GM23338 (cell line): ENCODE measurements around the gene ARL8B. TPM values are rescaled to one million over a fixed set of nuclear protein-coding genes. Genes with fewer than 3 reads are reported as not detected.

Experiments used
- ATAC-seq: fragments of 200-7000 bp; cut with Tn5 transposase; 3 replicates; pipeline ENCODE4 v1.9.1; 2020
- DNase-seq: peaks from one replicate; pipeline ENCODE4 v3.0.0-alpha.2; 2015; ENCODE audit warnings: low spot score
- H2AFZ ChIP-seq: fragments of 200-600 bp; sonication (generic); 2 replicates; pipeline ENCODE4 v1.8.0; 2016; ENCODE audit warnings: antibody characterized with exemption, mild to moderate bottlenecking, moderate library complexity
- H3F3A ChIP-seq: fragments of 200-600 bp; sonication (generic); replicated peaks from 2 replicates; pipeline ENCODE4 v1.8.0; 2017; ENCODE audit warnings: antibody characterized with exemption, mixed run types, low read depth
- H3K27ac ChIP-seq: fragments of 200-600 bp; sonication (generic); 2 replicates; pipeline ENCODE4 v1.6.1; 2016; ENCODE audit warnings: low read depth
- H3K27me3 ChIP-seq: fragments of 200-600 bp; sonication (generic); 2 replicates; pipeline ENCODE4 v1.8.0; 2016; ENCODE audit warnings: mild to moderate bottlenecking, mixed run types, moderate library complexity; ENCODE audit not compliant: insufficient read depth
- H3K36me3 ChIP-seq: fragments of 200-600 bp; sonication (generic); 2 replicates; pipeline ENCODE4 v1.8.0; 2016; ENCODE audit warnings: mild to moderate bottlenecking; ENCODE audit not compliant: insufficient read depth
- H3K4me1 ChIP-seq: fragments of 200-600 bp; sonication (generic); 2 replicates; pipeline ENCODE4 v1.8.0; 2016; ENCODE audit warnings: mild to moderate bottlenecking, moderate library complexity; ENCODE audit not compliant: insufficient read depth
- H3K4me2 ChIP-seq: fragments of 200-600 bp; sonication (generic); 2 replicates; pipeline ENCODE4 v1.7.1; 2017; ENCODE audit warnings: mixed run types
- H3K4me3 ChIP-seq: fragments of 200-600 bp; sonication (generic); 2 replicates; pipeline ENCODE4 v1.6.1; 2016; ENCODE audit warnings: mixed run types
- H3K79me2 ChIP-seq: fragments of 200-600 bp; sonication (generic); replicated peaks from 2 replicates; pipeline ENCODE4 v1.8.0; 2017; ENCODE audit warnings: mild to moderate bottlenecking; ENCODE audit not compliant: insufficient read depth
- H3K9me2 ChIP-seq: fragments of 200-600 bp; sonication (generic); 2 replicates; pipeline ENCODE4 v1.8.0; 2017; ENCODE audit not compliant: insufficient read depth
- H4K20me1 ChIP-seq: fragments of 200-600 bp; sonication (generic); replicated peaks from 2 replicates; pipeline ENCODE4 v1.8.0; 2017; ENCODE audit warnings: mild to moderate bottlenecking; ENCODE audit not compliant: insufficient read depth
- H3K27ac Mint-ChIP-seq: 2 replicates; pipeline ENCODE4 v1.8.0; 2020; ENCODE audit warnings: inconsistent platforms, mild to moderate bottlenecking, moderate library complexity, mixed read lengths
- H3K27me3 Mint-ChIP-seq: 3 replicates; pipeline ENCODE4 v1.8.0; 2022; ENCODE audit warnings: low read depth, mild to moderate bottlenecking, moderate library complexity, mixed read lengths, inconsistent platforms; ENCODE audit not compliant: insufficient read depth, poor library complexity
- H3K36me3 Mint-ChIP-seq: 3 replicates; pipeline ENCODE4 v1.8.0; 2021; ENCODE audit warnings: low read depth, mild to moderate bottlenecking, inconsistent platforms, moderate library complexity, mixed read lengths
- H3K4me1 Mint-ChIP-seq: 3 replicates; pipeline ENCODE4 v1.8.0; 2020; ENCODE audit warnings: mild to moderate bottlenecking, inconsistent platforms, mixed read lengths
- H3K4me3 Mint-ChIP-seq: 3 replicates; pipeline ENCODE4 v1.8.0; 2021; ENCODE audit warnings: moderate library complexity, mild to moderate bottlenecking, inconsistent platforms, mixed read lengths
- H3K9me3 Mint-ChIP-seq: 3 replicates; pipeline ENCODE4 v1.8.0; 2020; ENCODE audit warnings: moderate library complexity, mild to moderate bottlenecking, inconsistent platforms, mixed read lengths
- CREB1 ChIP-seq: fragments of 250-450 bp; sonication (Bioruptor Pico); IDR thresholded peaks from 2 replicates; pipeline ENCODE4 v1.5.0; 2020; ENCODE audit warnings: low read depth, mild to moderate bottlenecking, moderate library complexity
- EZH2 ChIP-seq: fragments of 200-600 bp; sonication (generic); IDR thresholded peaks from one replicate; pipeline ENCODE4 v1.8.0; 2017; ENCODE audit warnings: antibody characterized with exemption, mild to moderate bottlenecking, low read depth; ENCODE audit not compliant: unreplicated experiment
- EZH2phosphoT487 ChIP-seq: fragments of 200-600 bp; sonication (generic); IDR thresholded peaks from one replicate; pipeline ENCODE4 v1.8.1; 2018; ENCODE audit warnings: antibody characterized with exemption; ENCODE audit not compliant: unreplicated experiment
- JUNB ChIP-seq: IDR thresholded peaks from one replicate; pipeline ENCODE4 v1.6.1; 2016; ENCODE audit warnings: antibody characterized with exemption; ENCODE audit not compliant: unreplicated experiment
- NANOG ChIP-seq: IDR thresholded peaks from 2 replicates; pipeline ENCODE4 v1.6.1; 2016; ENCODE audit warnings: antibody characterized with exemption, borderline replicate concordance
- STAT1 ChIP-seq: IDR thresholded peaks from one replicate; pipeline ENCODE4 v1.6.1; 2016; ENCODE audit warnings: antibody characterized with exemption; ENCODE audit not compliant: unreplicated experiment
- ZNF114 ChIP-seq: fragments of 250-450 bp; sonication (Bioruptor Pico); IDR thresholded peaks from 2 replicates; pipeline ENCODE4 v1.5.0; 2020; ENCODE audit warnings: mild to moderate bottlenecking, moderate library complexity
- ZNF331 ChIP-seq: fragments of 250-450 bp; sonication (Bioruptor Pico); IDR thresholded peaks from 2 replicates; pipeline ENCODE4 v1.5.0; 2020; ENCODE audit warnings: low read depth, mild to moderate bottlenecking, moderate library complexity
- polyA plus RNA-seq: library from polyadenylated mRNA; unstranded; fragments of >200 nt; fragmentation: Nextera tagmentation; extraction: Ambion mirVana; gene quantifications from 2 replicates; pipeline ENCODE4 v1.2.1, GENCODE V29; 2016
- total RNA-seq: library from RNA; depleted of rRNA; stranded (reverse); fragments of >200 nt; shearing (Covaris generic); gene quantifications from 2 replicates; pipeline ENCODE4 v1.2.3, GENCODE V29; 2014
- TF ChIP-seq, protein P1 (sequence below): IDR thresholded peaks from 2 replicates; pipeline ENCODE4 v1.6.1; 2016; ENCODE audit warnings: antibody characterized with exemption
- TF ChIP-seq, protein P2 (sequence below): IDR thresholded peaks from one replicate; pipeline ENCODE4 v1.6.1; 2018; ENCODE audit warnings: antibody characterized with exemption; ENCODE audit not compliant: unreplicated experiment
- TF ChIP-seq, protein P3 (sequence below), 2 experiments: fragments of 200-600 bp in 1 of 2; sonication (generic) in 1 of 2; conservative IDR thresholded peaks; 2 replicates each; pipeline versions ENCODE4 v1.5.1 to v1.6.1; 2016 to 2017; ENCODE audit warnings: antibody characterized with exemption in 2 of 2, low read depth in 2 of 2, mild to moderate bottlenecking in 2 of 2, moderate library complexity in 1 of 2
- TF ChIP-seq, protein P4 (sequence below): fragments of 250-450 bp; sonication (Bioruptor Pico); IDR thresholded peaks from 2 replicates; pipeline ENCODE4 v1.5.0; 2020; ENCODE audit warnings: mild to moderate bottlenecking, moderate library complexity

Gene ARL8B
- total and polyA plus RNA-seq, 2 experiments from 2014 or later: 25.5 to 40.8 TPM

DNA sequence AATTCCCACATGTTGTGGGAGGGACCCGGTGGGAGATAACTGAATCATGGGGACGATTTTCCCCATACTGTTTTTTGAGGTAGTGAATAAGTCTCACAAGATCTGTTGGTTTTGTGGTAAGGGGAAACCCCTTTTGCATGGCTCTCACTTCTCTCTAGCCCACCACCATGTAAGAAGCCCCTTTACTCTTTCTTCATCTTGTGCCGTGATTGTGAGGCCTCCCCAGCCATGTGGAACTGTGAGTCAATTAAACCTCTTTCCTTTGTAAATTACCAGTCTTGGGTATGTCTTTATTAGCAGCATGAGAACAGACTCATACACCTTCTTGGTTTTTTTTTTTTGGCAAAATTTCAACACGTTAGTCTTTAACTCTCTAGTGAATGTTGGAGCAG is 18.1 kb downstream of the ARL8B start:
- H3K27me3 ChIP-seq: no peaks in the 10 kb centered on the region
- 0 out of 2 replicates have a peak, but pooled peaks cover 2% of the 10 kb centered on the region for H4K20me1 ChIP-seq
- no peak overlapping the region for H3K27ac Mint-ChIP-seq
- H3K27me3 Mint-ChIP-seq: no peaks in the 10 kb centered on the region
- no peak overlapping the region for H3K4me3 ChIP-seq
- no peaks in the 10 kb centered on the region for H3K9me2 ChIP-seq
- TF ChIP-seq, protein P1, sequence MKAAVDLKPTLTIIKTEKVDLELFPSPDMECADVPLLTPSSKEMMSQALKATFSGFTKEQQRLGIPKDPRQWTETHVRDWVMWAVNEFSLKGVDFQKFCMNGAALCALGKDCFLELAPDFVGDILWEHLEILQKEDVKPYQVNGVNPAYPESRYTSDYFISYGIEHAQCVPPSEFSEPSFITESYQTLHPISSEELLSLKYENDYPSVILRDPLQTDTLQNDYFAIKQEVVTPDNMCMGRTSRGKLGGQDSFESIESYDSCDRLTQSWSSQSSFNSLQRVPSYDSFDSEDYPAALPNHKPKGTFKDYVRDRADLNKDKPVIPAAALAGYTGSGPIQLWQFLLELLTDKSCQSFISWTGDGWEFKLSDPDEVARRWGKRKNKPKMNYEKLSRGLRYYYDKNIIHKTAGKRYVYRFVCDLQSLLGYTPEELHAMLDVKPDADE: no peak
- TF ChIP-seq, protein P2, sequence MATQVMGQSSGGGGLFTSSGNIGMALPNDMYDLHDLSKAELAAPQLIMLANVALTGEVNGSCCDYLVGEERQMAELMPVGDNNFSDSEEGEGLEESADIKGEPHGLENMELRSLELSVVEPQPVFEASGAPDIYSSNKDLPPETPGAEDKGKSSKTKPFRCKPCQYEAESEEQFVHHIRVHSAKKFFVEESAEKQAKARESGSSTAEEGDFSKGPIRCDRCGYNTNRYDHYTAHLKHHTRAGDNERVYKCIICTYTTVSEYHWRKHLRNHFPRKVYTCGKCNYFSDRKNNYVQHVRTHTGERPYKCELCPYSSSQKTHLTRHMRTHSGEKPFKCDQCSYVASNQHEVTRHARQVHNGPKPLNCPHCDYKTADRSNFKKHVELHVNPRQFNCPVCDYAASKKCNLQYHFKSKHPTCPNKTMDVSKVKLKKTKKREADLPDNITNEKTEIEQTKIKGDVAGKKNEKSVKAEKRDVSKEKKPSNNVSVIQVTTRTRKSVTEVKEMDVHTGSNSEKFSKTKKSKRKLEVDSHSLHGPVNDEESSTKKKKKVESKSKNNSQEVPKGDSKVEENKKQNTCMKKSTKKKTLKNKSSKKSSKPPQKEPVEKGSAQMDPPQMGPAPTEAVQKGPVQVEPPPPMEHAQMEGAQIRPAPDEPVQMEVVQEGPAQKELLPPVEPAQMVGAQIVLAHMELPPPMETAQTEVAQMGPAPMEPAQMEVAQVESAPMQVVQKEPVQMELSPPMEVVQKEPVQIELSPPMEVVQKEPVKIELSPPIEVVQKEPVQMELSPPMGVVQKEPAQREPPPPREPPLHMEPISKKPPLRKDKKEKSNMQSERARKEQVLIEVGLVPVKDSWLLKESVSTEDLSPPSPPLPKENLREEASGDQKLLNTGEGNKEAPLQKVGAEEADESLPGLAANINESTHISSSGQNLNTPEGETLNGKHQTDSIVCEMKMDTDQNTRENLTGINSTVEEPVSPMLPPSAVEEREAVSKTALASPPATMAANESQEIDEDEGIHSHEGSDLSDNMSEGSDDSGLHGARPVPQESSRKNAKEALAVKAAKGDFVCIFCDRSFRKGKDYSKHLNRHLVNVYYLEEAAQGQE: no peak
- TF ChIP-seq, protein P3, sequence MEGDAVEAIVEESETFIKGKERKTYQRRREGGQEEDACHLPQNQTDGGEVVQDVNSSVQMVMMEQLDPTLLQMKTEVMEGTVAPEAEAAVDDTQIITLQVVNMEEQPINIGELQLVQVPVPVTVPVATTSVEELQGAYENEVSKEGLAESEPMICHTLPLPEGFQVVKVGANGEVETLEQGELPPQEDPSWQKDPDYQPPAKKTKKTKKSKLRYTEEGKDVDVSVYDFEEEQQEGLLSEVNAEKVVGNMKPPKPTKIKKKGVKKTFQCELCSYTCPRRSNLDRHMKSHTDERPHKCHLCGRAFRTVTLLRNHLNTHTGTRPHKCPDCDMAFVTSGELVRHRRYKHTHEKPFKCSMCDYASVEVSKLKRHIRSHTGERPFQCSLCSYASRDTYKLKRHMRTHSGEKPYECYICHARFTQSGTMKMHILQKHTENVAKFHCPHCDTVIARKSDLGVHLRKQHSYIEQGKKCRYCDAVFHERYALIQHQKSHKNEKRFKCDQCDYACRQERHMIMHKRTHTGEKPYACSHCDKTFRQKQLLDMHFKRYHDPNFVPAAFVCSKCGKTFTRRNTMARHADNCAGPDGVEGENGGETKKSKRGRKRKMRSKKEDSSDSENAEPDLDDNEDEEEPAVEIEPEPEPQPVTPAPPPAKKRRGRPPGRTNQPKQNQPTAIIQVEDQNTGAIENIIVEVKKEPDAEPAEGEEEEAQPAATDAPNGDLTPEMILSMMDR (conservative IDR thresholded peaks at IDR 0.05; ENCODE audit: low read depth in 2 of 2): no peak
- no peak for TF ChIP-seq STAT1
- no peak for TF ChIP-seq EZH2phosphoT487
- no peak for TF ChIP-seq ZNF114 (CRISPR knock-in tag)
- TF ChIP-seq ZNF331: no peak
- no peak for TF ChIP-seq NANOG
- no peak for TF ChIP-seq JUNB
- TF ChIP-seq EZH2: no peak
- TF ChIP-seq CREB1 (CRISPR knock-in tag): no peak
- TF ChIP-seq, protein P4, sequence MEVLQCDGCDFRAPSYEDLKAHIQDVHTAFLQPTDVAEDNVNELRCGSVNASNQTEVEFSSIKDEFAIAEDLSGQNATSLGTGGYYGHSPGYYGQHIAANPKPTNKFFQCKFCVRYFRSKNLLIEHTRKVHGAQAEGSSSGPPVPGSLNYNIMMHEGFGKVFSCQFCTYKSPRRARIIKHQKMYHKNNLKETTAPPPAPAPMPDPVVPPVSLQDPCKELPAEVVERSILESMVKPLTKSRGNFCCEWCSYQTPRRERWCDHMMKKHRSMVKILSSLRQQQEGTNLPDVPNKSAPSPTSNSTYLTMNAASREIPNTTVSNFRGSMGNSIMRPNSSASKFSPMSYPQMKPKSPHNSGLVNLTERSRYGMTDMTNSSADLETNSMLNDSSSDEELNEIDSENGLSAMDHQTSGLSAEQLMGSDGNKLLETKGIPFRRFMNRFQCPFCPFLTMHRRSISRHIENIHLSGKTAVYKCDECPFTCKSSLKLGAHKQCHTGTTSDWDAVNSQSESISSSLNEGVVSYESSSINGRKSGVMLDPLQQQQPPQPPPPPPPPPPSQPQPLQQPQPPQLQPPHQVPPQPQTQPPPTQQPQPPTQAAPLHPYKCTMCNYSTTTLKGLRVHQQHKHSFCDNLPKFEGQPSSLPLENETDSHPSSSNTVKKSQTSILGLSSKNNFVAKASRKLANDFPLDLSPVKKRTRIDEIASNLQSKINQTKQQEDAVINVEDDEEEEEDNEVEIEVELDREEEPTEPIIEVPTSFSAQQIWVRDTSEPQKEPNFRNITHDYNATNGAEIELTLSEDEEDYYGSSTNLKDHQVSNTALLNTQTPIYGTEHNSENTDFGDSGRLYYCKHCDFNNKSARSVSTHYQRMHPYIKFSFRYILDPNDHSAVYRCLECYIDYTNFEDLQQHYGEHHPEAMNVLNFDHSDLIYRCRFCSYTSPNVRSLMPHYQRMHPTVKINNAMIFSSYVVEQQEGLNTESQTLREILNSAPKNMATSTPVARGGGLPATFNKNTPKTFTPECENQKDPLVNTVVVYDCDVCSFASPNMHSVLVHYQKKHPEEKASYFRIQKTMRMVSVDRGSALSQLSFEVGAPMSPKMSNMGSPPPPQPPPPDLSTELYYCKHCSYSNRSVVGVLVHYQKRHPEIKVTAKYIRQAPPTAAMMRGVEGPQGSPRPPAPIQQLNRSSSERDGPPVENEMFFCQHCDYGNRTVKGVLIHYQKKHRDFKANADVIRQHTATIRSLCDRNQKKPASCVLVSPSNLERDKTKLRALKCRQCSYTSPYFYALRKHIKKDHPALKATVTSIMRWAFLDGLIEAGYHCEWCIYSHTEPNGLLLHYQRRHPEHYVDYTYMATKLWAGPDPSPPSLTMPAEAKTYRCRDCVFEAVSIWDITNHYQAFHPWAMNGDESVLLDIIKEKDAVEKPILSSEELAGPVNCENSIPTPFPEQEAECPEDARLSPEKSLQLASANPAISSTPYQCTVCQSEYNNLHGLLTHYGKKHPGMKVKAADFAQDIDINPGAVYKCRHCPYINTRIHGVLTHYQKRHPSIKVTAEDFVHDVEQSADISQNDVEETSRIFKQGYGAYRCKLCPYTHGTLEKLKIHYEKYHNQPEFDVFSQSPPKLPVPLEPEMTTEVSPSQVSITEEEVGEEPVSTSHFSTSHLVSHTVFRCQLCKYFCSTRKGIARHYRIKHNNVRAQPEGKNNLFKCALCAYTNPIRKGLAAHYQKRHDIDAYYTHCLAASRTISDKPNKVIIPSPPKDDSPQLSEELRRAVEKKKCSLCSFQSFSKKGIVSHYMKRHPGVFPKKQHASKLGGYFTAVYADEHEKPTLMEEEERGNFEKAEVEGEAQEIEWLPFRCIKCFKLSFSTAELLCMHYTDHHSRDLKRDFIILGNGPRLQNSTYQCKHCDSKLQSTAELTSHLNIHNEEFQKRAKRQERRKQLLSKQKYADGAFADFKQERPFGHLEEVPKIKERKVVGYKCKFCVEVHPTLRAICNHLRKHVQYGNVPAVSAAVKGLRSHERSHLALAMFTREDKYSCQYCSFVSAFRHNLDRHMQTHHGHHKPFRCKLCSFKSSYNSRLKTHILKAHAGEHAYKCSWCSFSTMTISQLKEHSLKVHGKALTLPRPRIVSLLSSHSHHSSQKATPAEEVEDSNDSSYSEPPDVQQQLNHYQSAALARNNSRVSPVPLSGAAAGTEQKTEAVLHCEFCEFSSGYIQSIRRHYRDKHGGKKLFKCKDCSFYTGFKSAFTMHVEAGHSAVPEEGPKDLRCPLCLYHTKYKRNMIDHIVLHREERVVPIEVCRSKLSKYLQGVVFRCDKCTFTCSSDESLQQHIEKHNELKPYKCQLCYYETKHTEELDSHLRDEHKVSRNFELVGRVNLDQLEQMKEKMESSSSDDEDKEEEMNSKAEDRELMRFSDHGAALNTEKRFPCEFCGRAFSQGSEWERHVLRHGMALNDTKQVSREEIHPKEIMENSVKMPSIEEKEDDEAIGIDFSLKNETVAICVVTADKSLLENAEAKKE (CRISPR knock-in tag): no peak
- peaks cover 99% of the 10 kb centered on the region for H3K79me2 ChIP-seq
- H3K4me2 ChIP-seq: no peak overlapping the region
- H3F3A ChIP-seq: no peaks in the 10 kb centered on the region
- no peaks in the 10 kb centered on the region; the same call in 1 of the 2 replicates for H3K36me3 ChIP-seq
- H3K27ac ChIP-seq: no peak overlapping the region
- peaks cover 7% of the 10 kb centered on the region for H3K4me1 ChIP-seq
- no peak overlapping the region for H3K4me3 Mint-ChIP-seq
- H2AFZ ChIP-seq: no peak overlapping the region
- peaks cover 18% of the 10 kb centered on the region for H3K4me1 Mint-ChIP-seq
- DNase-seq (no peak), ATAC-seq (no peak)
- H3K9me3 Mint-ChIP-seq: peaks cover 32% of the 10 kb centered on the region
- H3K36me3 Mint-ChIP-seq: peaks cover 43% of the 10 kb centered on the region
